Stimulated activated CD4-positive, alpha-beta T cell treated with anti-CD3 and anti-CD28 coated beads, TNF-alpha, amount 100 ng/mL, for 1 hour (primary cell): Measurements from ENCODE around the gene ST7.
"Not testable (repeated sequence)": the region's sequence is repeated elsewhere in the genome, so short reads cannot be mapped to it uniquely, and the experiment has no call there.

Experiments
- DNase-seq, 3 donors: peaks; one replicate each; pipeline ENCODE4 v3.0.0-alpha.2; 2020; ENCODE audit warnings: low read depth in 3 of 3, low spot score in 1 of 3

Gene ST7

GRCh38 chr7:116953372-116953905 is at the start of gene ST7:
Gene ST7 (plus strand): TSS chr7:116953501. CDS start chr7:116953541, 40 bp downstream.
- DNase-seq = peak; percentile 10 to 53 (median 27)

- DNase-seq = no peak
Observed at GRCh38 chr7:116906391-116906790, 46.9 kb upstream of the ST7 start.

- DNase-seq = no peak
Observed at GRCh38 chr7:116910383-116910782, 42.9 kb upstream of the ST7 start.

DNA sequence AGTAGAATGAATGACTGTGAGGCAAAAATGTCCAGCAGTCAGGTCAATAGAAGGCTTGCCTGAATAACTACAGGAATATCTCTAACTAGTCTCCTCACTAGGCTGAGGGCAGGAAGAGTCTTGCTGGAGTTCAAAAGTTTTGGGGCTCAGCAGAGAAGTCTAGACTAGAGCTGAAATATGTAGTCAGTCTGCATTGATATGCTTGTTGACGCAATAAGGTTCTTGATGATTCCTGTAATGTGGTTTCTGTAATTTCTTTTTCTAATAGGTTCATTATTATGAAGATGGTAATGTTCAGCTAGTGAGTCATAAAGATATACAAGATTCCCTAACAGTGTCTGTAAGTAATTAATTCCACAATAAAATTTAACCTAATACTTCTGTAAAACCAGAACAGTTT is 41.5 kb upstream of the ST7 start:
- no peak for DNase-seq

DNA sequence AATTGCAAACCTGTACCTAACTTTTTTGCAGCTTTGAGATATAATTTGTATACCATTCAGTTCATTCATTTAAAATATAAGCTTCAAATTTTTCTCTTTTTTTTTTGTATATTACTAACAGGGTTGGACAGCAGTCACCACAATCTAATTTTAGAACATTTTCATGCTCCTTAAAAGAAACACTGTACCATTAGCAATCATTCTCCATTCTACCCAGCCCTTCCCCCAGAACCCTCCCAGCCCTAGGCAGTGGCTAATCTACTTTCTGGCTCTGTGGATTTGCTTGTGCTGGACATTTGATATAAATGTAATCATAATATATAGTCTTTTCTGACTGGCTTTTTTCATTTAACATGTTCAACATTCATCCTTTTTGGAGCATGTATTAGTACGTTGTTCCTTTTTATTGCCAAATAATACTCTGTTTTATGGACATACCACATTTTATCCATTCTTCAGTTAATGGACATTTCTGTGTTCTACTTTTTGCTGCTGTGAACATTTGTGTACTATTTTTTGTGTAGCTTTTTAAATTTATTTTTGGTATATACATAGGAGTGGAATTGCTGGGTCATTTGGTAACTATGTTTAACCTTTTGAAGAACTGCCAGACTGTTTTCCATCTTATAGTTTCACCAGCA is 40.9 kb upstream of the ST7 start:
- no peak for DNase-seq

DNA sequence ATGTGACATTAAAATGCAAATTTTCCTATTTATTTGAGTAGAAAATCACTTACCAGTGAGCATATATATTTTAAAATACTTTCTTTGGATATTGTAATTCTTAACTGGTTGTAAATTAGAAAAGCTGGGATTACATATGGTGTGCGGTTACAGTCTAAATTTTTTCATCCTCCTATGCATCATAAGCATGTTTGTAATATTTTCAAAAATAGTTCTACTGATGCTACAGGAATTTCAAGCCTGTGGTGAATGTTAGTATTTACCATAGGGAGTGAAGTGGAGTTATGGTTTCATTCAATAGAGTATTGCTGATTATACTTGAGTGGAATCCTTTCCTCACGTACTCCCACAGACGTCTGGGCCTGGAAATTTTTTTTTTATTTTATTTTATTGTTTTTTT is 34.6 kb upstream of the ST7 start:
- DNase-seq = no peak

GRCh38 chr7:116920359-116920758 is 32.9 kb upstream of the ST7 start:
- no peak for DNase-seq

DNA sequence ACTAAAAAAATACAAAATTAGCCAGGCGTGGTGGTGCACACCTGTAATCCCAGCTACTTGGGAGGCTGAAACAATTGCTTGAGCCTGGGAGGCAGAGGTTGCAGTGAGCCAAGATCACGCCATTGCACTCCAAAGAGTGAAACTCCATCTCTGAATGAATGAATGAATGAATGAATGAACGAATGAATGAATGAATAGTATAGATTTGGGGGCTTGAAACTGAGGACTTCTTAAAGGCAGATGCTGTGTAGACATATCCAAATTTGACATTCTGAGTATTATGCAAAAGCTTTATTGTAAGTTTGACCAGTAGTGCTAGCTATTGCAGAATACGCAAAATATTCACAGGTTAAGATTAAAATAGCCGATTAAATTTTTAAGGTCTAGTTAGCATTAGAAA is 30.8 kb upstream of the ST7 start:
- DNase-seq = no peak

GRCh38 chr7:116924741-116925140 is 28.6 kb upstream of the ST7 start:
- DNase-seq = no peak

DNA sequence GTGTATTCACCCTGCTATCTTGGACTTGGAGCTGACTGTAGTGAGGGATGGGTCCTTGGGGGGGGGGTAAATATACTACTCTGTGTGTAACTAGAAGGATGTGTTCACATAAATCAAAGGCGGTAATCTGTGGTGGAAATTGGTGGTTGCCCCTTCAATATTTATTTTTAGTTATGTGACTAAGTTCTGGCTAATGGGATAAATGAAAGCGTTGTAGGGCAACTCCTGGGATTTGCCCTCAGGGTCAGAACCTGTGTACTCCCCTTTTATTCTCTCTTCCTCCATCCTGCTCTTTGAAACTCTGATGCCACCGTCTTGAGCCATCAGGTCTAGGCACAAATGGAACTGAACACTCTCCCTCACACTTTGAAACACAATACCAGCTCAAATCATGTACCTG is 24.3 kb upstream of the ST7 start:
- DNase-seq = no peak

GRCh38 chr7:116929914-116930913 is 23.1 kb upstream of the ST7 start:
- DNase-seq = peak; percentile 21 to 67 (median 53)

DNA sequence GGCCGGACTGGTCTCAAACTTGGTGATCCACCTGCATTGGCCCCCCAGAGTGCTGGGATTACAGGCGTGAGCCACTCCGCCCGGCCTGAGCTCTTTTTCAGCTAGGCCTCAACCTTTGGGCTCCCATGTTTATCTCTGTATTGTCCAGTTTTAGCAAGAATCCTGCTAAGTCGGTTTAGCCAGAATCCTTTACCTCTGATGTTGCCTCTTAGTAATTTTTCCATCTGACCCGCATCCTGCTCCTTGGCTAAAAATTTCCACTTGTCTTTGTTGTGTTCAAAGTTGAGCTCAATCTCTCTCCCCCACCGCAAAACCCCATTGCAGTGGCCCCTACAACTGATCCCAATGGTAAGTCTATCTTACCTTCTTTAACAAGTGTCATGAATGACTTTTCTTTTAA is 20.7 kb upstream of the ST7 start:
- DNase-seq = no peak

DNA sequence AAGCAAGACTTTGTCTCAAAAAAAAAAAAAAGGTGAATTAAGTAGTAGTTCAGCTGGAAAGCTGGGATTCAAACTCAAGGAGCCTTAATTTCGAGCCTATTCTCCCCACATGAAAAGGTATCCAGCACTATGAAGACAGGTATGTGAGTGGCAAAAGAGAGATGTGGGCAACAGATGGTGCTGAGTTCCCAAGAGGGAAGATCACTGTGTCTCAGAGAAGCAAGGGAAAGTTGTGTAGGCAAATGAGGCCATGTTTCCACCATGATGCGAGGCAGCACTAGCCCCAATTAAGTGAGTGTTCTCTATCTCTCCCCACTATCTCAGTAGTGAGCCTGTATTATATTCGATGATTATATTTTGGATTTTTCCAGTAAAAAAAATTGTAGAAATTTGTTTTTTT is 19.8 kb upstream of the ST7 start:
- no peak for DNase-seq

DNA sequence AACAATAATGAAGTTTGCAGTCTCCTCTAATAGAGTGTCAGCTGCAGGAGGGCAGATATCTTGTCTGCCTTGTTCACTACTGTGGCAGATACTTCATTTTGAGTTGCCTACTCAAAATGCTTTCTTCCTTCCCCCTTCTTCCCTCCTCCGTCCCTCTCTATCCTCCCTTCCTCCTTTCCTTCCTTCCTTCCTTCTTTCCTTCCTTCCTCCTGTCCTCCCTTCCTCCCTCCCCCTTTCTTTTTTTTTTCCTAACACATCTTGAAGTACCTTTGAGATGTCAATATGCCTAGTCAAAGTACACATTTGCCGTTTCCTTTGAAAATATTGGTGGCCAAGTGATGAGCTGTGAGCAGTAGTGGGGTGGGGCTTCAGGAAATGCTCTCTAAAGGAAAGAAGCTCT is 18.7 kb upstream of the ST7 start:
- DNase-seq = no peak

- DNase-seq = not testable (repeated sequence)
Observed at GRCh38 chr7:116936844-116937243, 16.5 kb upstream of the ST7 start.

GRCh38 chr7:116938678-116939077 is 14.6 kb upstream of the ST7 start:
- DNase-seq = no peak

GRCh38 chr7:116940689-116941370 is 12.5 kb upstream of the ST7 start:
- DNase-seq = no peak

GRCh38 chr7:116942504-116942903 is 10.8 kb upstream of the ST7 start:
- no peak for DNase-seq

DNA sequence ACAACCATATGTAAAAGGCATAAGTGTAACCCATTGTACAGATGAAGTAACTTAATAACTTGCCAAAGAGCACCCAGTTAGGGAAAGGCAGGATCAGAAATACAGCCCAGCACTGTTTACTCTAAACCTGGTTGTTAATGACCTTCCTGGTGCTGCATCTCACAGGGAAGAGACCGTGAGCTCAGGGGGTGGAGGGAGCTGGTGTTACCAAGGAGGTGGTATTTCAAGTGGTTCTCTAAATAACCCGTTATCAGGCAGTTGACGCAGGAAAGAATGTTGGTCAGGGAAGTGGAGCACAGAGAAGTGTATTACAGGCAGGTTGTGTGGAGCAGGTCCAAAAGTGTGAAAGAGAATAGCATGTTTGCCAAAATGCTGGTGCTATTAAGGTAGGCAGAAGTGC is 4.4 kb upstream of the ST7 start:
- DNase-seq = no peak

GRCh38 chr7:116949941-116950801 is 3.1 kb upstream of the ST7 start:
- DNase-seq = no peak
